Heart right ventricle (tissue), 16 donors: Measurements from ENCODE around the gene POLE. TPM values are rescaled to one million over a fixed set of nuclear protein-coding genes. Genes with fewer than 3 reads are reported as not detected.
A peak's percentile ranks its signal among the peaks of the same experiment; 100 is the strongest.
"Not testable (repeated sequence)": the region's sequence is repeated elsewhere in the genome, so short reads cannot be mapped to it uniquely, and the experiment has no call there.

Experiments
- ATAC-seq, 8 donors: fragments of 200-7000 bp; cut with Tn5 transposase; one replicate each; pipeline ENCODE4 v1.9.1; 2020; ENCODE audit warnings: mild to moderate bottlenecking in 8 of 8, moderate library complexity in 8 of 8, moderate number of reproducible peaks in 1 of 8
- DNase-seq, 2 donors: peaks; one replicate each; pipeline ENCODE4 v3.0.0-alpha.2; 2020
- H3K27ac ChIP-seq, 10 donors: fragments of 200-600 bp; sonication (generic) in 2 of 10; one replicate each; pipeline versions ENCODE4 v1.5.0 to v1.8.0; 2020 to 2022; ENCODE audit warnings: mild to moderate bottlenecking in 3 of 10
- H3K27me3 ChIP-seq, 7 donors: fragments of 200-600 bp; one replicate each; pipeline ENCODE4 v1.8.0; 2021 to 2022; ENCODE audit warnings: mild to moderate bottlenecking in 2 of 7
- H3K36me3 ChIP-seq, 9 donors: fragments of 200-600 bp; sonication (generic) in 1 of 9; one replicate each; pipeline versions ENCODE4 v1.5.0 to v1.8.0; 2020 to 2022; ENCODE audit warnings: mild to moderate bottlenecking in 2 of 9
- H3K4me1 ChIP-seq, 9 donors: fragments of 200-600 bp; sonication (generic) in 1 of 9; one replicate each; pipeline versions ENCODE4 v1.5.0 to v1.8.0; 2020 to 2022; ENCODE audit warnings: mild to moderate bottlenecking in 4 of 9
- H3K4me3 ChIP-seq, 10 donors: fragments of 200-600 bp; sonication (generic) in 2 of 10; one replicate each; pipeline versions ENCODE4 v1.5.0 to v1.8.0; 2020 to 2022; ENCODE audit warnings: mild to moderate bottlenecking in 7 of 10, moderate library complexity in 2 of 10
- H3K9me3 ChIP-seq, 11 donors: fragments of 200-600 bp in 10 of 11; sonication (generic) in 2 of 11; one replicate each; pipeline versions ENCODE4 v1.5.0 to v1.8.0; 2013 to 2022; ENCODE audit warnings: mild to moderate bottlenecking in 2 of 11, control low read depth in 1 of 11, moderate library complexity in 1 of 11
- WGBS, 2 donors: extraction: QIAGEN DNeasy Blood & Tissue Kit; methylation state at CpG; one replicate each; pipeline ENCODE4 v1.1.7; 2013; ENCODE audit warnings: inconsistent platforms in 1 of 2; 5-methylcytosine and 5-hydroxymethylcytosine counted together
- intact Hi-C, 10 donors: fragments of 100-400 bp; cut with DNase I; formaldehyde crosslinking; loops; one replicate each; pipeline versions ENCODE4 v1.11.1 to v1.14.2; 2022
- polyA plus RNA-seq, 2 donors: library from polyadenylated mRNA; stranded (reverse); fragments of 200-250 nt; gene quantifications; one replicate each; pipeline ENCODE4 v1.2.3, GENCODE V29; 2013
- total RNA-seq, 10 donors: library from RNA; stranded (reverse); fragmentation: NEBNext Ultra II Directional in 3 of 10; extraction: Animal tissue kit (Norgen Biotek cat#: 25700) in 3 of 10; gene quantifications; one replicate each; pipeline versions ENCODE4 v1.2.1 to v1.2.4, GENCODE V29; 2021 to 2023
- TF ChIP-seq, protein P1 (sequence below), 9 donors: fragments of 200-600 bp; sonication (generic) in 2 of 9; IDR thresholded peaks; one replicate each; pipeline versions ENCODE4 v1.5.0 to v1.8.0; 2021 to 2022; ENCODE audit warnings: antibody characterized with exemption in 9 of 9, mild to moderate bottlenecking in 5 of 9, moderate library complexity in 1 of 9
- donor health status: Arrhythmogenic right ventricular cardiomyopathy.
- donor health status: ischemic (EF 13 %, LVEDD 7.1; RV severe dilation, severe dysfunction).
- donor health status: healthy with polysubstance abuse.
- donor health status: DM: no; HTN: yes; CAD: no.
- donor health status: DM: no; HTN: no; CAD: no.
- donor health status: ischemic (EF 25% LVEDD 6.9; RV normal size, moderate dysfunction).
- donor health status: ischemic (EF 25% LVEDD 5.7; RV mildly dilated, moderate dysfunction).
- donor health status: healthy.
- donor health status: DM: yes; HTN: yes; CAD: no.
- donor health status: Ischemic cardiomyopathy.
- donor health status: ischemic (EF 35%, LVEDD 5.7; RV mildly dilated, moderate dysfunction).
- donor health status: nonischemic (EF 11% LVEDD 7.7; RV severe dilation, severe dysfunction).
- donor health status: DM: yes; HTN: yes; CAD: no.
- donor health status: PGD.
- donor health status: ischemic (EF 29% LVEDD 5.4; RV normal size, mild dysfunction).
- donor health status: nonischemic (EF 23%, LVEDD 6.1; RV moderate dilation, normal function).

POLE gene
- total and polyA plus RNA-seq, 12 donors = 6.8 to 25.8 (median 9.9) TPM

DNA sequence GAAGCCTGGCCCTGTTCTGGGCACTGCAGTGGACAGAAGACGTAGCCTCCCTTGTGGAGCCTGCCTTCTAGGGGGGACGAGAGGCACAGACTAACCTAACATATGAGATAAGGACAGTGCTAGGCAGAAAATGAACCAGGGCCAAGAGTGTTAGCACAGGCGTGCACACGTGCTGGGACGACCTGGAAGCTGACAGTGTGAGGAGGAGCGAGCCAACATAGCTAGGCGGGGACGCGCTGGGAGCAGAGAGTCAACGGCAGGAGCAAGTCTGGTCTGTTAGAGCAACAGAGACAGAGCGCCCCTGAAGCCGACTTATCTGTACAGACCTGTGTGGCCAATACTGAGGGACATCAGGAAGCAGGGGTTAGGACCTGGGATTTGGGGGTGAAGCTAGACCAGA is 8.3 kb upstream of the POLE start:
- peak; percentile 49 to 57 for DNase-seq
- Histone ChIP-seq H3K27ac (peak overlapping the region in 7 of 10 donors; percentile 37 to 79 (median 62)), H3K9me3 (no peaks in the 10 kb centered on the region), H3K36me3 (peaks cover 0 to 43% (median 3%) of the 10 kb centered on the region in 9 donors), H3K4me1 (peaks cover 0 to 13% (median 4%) of the 10 kb centered on the region in 9 donors), H3K4me3 (no peak overlapping the region), H3K27me3 (no peaks in the 10 kb centered on the region)
- TF ChIP-seq, protein P1, sequence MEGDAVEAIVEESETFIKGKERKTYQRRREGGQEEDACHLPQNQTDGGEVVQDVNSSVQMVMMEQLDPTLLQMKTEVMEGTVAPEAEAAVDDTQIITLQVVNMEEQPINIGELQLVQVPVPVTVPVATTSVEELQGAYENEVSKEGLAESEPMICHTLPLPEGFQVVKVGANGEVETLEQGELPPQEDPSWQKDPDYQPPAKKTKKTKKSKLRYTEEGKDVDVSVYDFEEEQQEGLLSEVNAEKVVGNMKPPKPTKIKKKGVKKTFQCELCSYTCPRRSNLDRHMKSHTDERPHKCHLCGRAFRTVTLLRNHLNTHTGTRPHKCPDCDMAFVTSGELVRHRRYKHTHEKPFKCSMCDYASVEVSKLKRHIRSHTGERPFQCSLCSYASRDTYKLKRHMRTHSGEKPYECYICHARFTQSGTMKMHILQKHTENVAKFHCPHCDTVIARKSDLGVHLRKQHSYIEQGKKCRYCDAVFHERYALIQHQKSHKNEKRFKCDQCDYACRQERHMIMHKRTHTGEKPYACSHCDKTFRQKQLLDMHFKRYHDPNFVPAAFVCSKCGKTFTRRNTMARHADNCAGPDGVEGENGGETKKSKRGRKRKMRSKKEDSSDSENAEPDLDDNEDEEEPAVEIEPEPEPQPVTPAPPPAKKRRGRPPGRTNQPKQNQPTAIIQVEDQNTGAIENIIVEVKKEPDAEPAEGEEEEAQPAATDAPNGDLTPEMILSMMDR (IDR thresholded peaks at IDR 0.05) = no peak
- intact Hi-C loops = no loop called here
- WGBS, 2 donors = 51 to 74% methylated on average over 12 of the region's 12 CpGs
- peak; percentile 87 to 99 (median 96) for ATAC-seq

DNA sequence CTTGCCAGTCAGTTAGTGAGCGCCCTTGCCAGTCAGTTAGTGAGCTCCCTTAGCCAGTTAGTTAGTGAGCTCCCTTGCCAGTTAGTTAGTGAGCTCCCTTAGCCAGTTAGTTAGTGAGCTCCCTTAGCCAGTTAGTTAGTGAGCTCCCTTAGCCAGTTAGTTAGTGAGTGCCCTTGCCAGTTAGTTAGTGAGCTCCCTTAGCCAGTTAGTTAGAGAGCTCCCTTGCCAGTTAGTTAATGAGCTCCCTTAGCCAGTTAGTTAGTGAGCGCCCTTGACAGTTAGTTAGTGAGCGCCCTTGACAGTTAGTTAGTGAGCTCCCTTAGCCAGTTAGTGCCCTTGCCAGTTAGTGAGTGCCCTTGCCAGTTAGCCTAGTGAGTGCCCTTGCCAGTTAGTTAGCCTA is 7.7 kb upstream of the POLE start:
- H3K4me3 ChIP-seq, H3K27me3 ChIP-seq, H3K9me3 ChIP-seq, ATAC-seq, DNase-seq, intact Hi-C loops: not testable (repeated sequence)
- Histone ChIP-seq H3K27ac (peak overlapping the region in 6 of 10 donors; percentile 43 to 79 (median 67)), H3K36me3 (peaks cover 0 to 40% (median 3%) of the 10 kb centered on the region in 9 donors), H3K4me1 (peaks cover 0 to 13% (median 4%) of the 10 kb centered on the region in 9 donors)
- 96 to 100% methylated on average over 3 of the region's 3 CpGs for WGBS, 2 donors

DNA sequence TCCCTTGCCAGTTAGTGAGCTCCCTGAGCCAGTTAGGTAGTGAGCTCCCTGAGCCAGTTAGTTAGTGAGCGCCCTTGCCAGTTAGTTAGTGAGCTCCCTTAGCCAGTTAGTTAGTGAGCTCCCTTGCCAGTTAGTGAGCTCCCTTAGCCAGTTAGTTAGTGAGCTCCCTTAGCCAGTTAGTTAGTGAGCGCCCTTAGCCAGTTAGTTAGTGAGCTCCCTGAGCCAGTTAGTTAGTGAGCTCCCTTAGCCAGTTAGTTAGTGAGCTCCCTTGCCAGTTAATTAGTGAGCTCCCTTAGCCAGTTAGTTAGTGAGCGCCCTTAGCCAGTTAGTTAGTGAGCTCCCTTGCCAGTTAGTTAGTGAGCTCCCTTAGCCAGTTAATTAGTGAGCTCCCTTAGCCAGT is 4.9 kb upstream of the POLE start:
- H3K4me3 ChIP-seq, H3K27me3 ChIP-seq, H3K9me3 ChIP-seq, ATAC-seq, intact Hi-C loops, DNase-seq, H3K27ac ChIP-seq: not testable (repeated sequence)
- WGBS, 2 donors = 86 to 98% methylated on average over 3 of the region's 3 CpGs
- peaks cover 0 to 14% (median 4%) of the 10 kb centered on the region in 9 donors for H3K4me1 ChIP-seq
- peaks cover 0 to 15% (median 0%) of the 10 kb centered on the region in 9 donors for H3K36me3 ChIP-seq

DNA sequence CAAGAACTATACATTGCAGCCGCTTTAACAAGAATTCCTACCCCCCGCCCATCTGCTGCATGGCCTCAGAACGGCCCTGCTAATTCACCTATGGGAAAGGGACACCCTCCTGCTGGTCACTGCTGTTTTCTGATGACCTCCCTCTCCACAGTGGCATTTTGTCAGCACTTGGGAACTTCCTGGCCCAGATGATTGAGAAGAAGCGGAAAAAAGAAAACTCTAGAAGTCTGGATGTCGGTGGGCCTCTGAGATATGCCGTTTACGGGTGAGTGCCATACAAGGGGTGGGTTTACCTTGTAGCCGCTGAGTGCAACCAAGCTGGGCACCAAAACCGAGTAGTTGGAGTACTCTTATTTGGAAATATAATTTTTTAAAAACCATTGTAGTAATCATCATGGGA is 3.0 kb upstream of the POLE start:
- TF ChIP-seq, protein P1 (IDR thresholded peaks at IDR 0.05) = no peak

DNA sequence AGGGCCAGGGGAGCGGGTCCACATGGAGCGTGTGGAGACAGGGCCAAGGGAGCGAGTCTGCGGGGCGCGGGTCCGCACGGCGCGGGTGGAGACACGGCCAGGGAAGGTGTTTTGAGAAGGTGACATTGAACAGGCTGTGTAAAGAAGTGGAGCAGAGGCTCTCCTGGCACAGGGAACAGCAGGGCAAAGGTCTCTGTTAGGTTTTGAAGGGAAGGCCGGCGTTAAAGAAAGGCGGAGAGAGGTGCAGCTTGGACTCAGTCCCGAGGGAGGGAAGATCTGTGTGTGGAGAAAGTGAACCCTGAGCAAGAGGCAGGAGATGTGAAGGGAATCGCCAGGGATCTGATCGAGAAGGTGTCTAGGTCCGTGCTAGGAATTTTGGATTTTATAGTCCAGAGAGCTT is 2.1 kb upstream of the POLE start:
- TF ChIP-seq, protein P1 (IDR thresholded peaks at IDR 0.05) = no peak
- no peaks in the 10 kb centered on the region for H3K9me3 ChIP-seq
- no peaks in the 10 kb centered on the region for H3K27me3 ChIP-seq
- DNase-seq (no peak), ATAC-seq (peak in 1 of 8 donors; percentile 27)
- H3K36me3 ChIP-seq = no peaks in the 10 kb centered on the region
- H3K4me1 ChIP-seq = peaks cover 3 to 17% (median 11%) of the 10 kb centered on the region in 9 donors
- H3K27ac ChIP-seq = peak overlapping the region in 3 of 10 donors; percentile 29 to 44 (median 41)
- intact Hi-C loops = no loop called here
- peak overlapping the region in 7 of 10 donors; percentile 13 to 30 (median 17) for H3K4me3 ChIP-seq
- 58 to 59% methylated on average over 18 of the region's 18 CpGs for WGBS, 2 donors

More for the DNA sequence above, 3.0 kb upstream of the POLE start:
- Histone ChIP-seq H3K4me3 (no peak overlapping the region), H3K27me3 (no peaks in the 10 kb centered on the region), H3K9me3 (no peaks in the 10 kb centered on the region), H3K36me3 (no peaks in the 10 kb centered on the region), H3K27ac (no peak overlapping the region), H3K4me1 (peaks cover 3 to 17% (median 12%) of the 10 kb centered on the region in 9 donors)
- 94% methylated on average over 9 of the region's 9 CpGs for WGBS, 2 donors
- ATAC-seq (no peak), DNase-seq (no peak)
- intact Hi-C loops = no loop called here
